H9 (cell line): Measurements from ENCODE around the gene DNAH5. TPM values are rescaled to one million over a fixed set of nuclear protein-coding genes. Genes with fewer than 3 reads are reported as not detected.

ENCODE experiments used
- DNase-seq: peaks from one replicate; pipeline ENCODE4 v3.0.0-alpha.2; 2017
- H2AFZ ChIP-seq: one replicate; pipeline ENCODE4 v1.6.1; 2013; ENCODE audit warnings: mild to moderate bottlenecking, low read length, control low read depth, moderate library complexity
- H2AK5ac ChIP-seq: 2 replicates; pipeline ENCODE4 v1.6.1; 2013; ENCODE audit warnings: low read length, control low read depth, mixed read lengths; ENCODE audit not compliant: insufficient read length
- H2BK120ac ChIP-seq: one replicate; pipeline ENCODE4 v1.6.1; 2013; ENCODE audit warnings: low read depth, mild to moderate bottlenecking, low read length, control low read depth, inconsistent platforms; ENCODE audit not compliant: poor library complexity, severe bottlenecking
- H2BK12ac ChIP-seq: 2 replicates; pipeline ENCODE4 v1.6.1; 2013; ENCODE audit warnings: low read length, control low read depth, mixed read lengths, low read depth; ENCODE audit not compliant: insufficient read length
- H2BK15ac ChIP-seq: 2 replicates; pipeline ENCODE4 v1.6.1; 2013; ENCODE audit warnings: low read depth, low read length, control low read depth
- H2BK20ac ChIP-seq: one replicate; pipeline ENCODE4 v1.6.1; 2013; ENCODE audit warnings: low read depth, mild to moderate bottlenecking, low read length, control low read depth, inconsistent platforms; ENCODE audit not compliant: poor library complexity, severe bottlenecking
- H2BK5ac ChIP-seq: 2 replicates; pipeline ENCODE4 v1.6.1; 2013; ENCODE audit warnings: low read length, control low read depth, mixed read lengths; ENCODE audit not compliant: insufficient read length
- H3K14ac ChIP-seq: 2 replicates; pipeline ENCODE4 v1.6.1; 2013; ENCODE audit warnings: low read length, control low read depth; ENCODE audit not compliant: insufficient read depth
- H3K18ac ChIP-seq: 2 replicates; pipeline ENCODE4 v1.6.1; 2013; ENCODE audit warnings: low read depth, mild to moderate bottlenecking, mixed read lengths, low read length, control low read depth; ENCODE audit not compliant: insufficient read length
- H3K23ac ChIP-seq: 2 replicates; pipeline ENCODE4 v1.6.1; 2013; ENCODE audit warnings: low read length, control low read depth, mixed read lengths, low read depth; ENCODE audit not compliant: insufficient read length
- H3K23me2 ChIP-seq: 2 replicates; pipeline ENCODE4 v1.6.1; 2013; ENCODE audit warnings: low read depth, mild to moderate bottlenecking, mixed read lengths, low read length, control low read depth; ENCODE audit not compliant: insufficient read length, poor library complexity, severe bottlenecking
- H3K27ac ChIP-seq: 2 replicates; pipeline ENCODE4 v1.5.1; 2013; ENCODE audit warnings: low read length, control low read depth, mixed read lengths, low read depth; ENCODE audit not compliant: insufficient read length
- H3K27me3 ChIP-seq: 2 replicates; pipeline ENCODE4 v1.6.1; 2013; ENCODE audit warnings: low read length, control low read depth, inconsistent platforms; ENCODE audit not compliant: insufficient read depth
- H3K4ac ChIP-seq: 2 replicates; pipeline ENCODE4 v1.6.1; 2013; ENCODE audit warnings: low read depth, mild to moderate bottlenecking, control low read depth, inconsistent platforms, low read length, moderate library complexity
- H3K4me1 ChIP-seq: 2 replicates; pipeline ENCODE4 v1.6.1; 2013; ENCODE audit warnings: low read length, control low read depth, inconsistent platforms; ENCODE audit not compliant: insufficient read depth
- H3K4me2 ChIP-seq: 2 replicates; pipeline ENCODE4 v1.6.1; 2013; ENCODE audit warnings: low read length, control low read depth, mixed read lengths; ENCODE audit not compliant: insufficient read length, insufficient read depth
- H3K56ac ChIP-seq: 2 replicates; pipeline ENCODE4 v1.6.1; 2013; ENCODE audit warnings: low read depth, mild to moderate bottlenecking, mixed read lengths, low read length, control low read depth; ENCODE audit not compliant: insufficient read length
- H3K79me1 ChIP-seq: 2 replicates; pipeline ENCODE4 v1.6.1; 2013; ENCODE audit warnings: low read depth, mild to moderate bottlenecking, moderate library complexity, low read length, control low read depth, inconsistent platforms; ENCODE audit not compliant: insufficient read depth, poor library complexity, severe bottlenecking
- H3K79me2 ChIP-seq: 2 replicates; pipeline ENCODE4 v1.6.1; 2013; ENCODE audit warnings: low read length, control low read depth, inconsistent platforms; ENCODE audit not compliant: insufficient read depth
- H3K9ac ChIP-seq: 2 replicates; pipeline ENCODE4 v1.6.1; 2013; ENCODE audit warnings: low read length, control low read depth, mixed read lengths; ENCODE audit not compliant: insufficient read length; ENCODE audit errors: extremely low read depth
- H3K9me3 ChIP-seq: one replicate; pipeline ENCODE4 v1.6.1; 2013; ENCODE audit warnings: low read depth, low read length, inconsistent platforms; ENCODE audit not compliant: control insufficient read depth
- H3T11ph ChIP-seq: one replicate; pipeline ENCODE4 v1.6.1; 2013; ENCODE audit warnings: mild to moderate bottlenecking, low read length, control low read depth, inconsistent platforms
- H4K20me1 ChIP-seq: one replicate; pipeline ENCODE4 v1.6.1; 2013; ENCODE audit not compliant: control insufficient read depth, insufficient read length, insufficient read depth
- H4K5ac ChIP-seq: 2 replicates; pipeline ENCODE4 v1.6.1; 2013; ENCODE audit warnings: low read depth, mild to moderate bottlenecking, mixed read lengths, low read length, control low read depth; ENCODE audit not compliant: insufficient read length
- H4K8ac ChIP-seq: replicated peaks from 2 replicates; pipeline ENCODE4 v1.6.1; 2013; ENCODE audit warnings: low read length, control low read depth, mixed read lengths, low read depth; ENCODE audit not compliant: insufficient read length
- H4K91ac ChIP-seq: 2 replicates; pipeline ENCODE4 v1.6.1; 2013; ENCODE audit warnings: low read depth, mild to moderate bottlenecking, moderate library complexity, mixed read lengths, low read length, control low read depth; ENCODE audit not compliant: insufficient read length
- H3K27ac Mint-ChIP-seq, 3 experiments: 2 replicates in 2 of 3; 3 replicates in 1 of 3; pipeline ENCODE4 v1.8.0; 2020 to 2021; ENCODE audit warnings: mixed read lengths in 3 of 3, mild to moderate bottlenecking in 1 of 3, moderate library complexity in 1 of 3
- H3K27me3 Mint-ChIP-seq: 2 replicates; pipeline ENCODE4 v1.8.0; 2021; ENCODE audit warnings: low read depth, mild to moderate bottlenecking, moderate library complexity, mixed read lengths
- H3K36me3 Mint-ChIP-seq, 3 experiments: 2 replicates in 2 of 3; 3 replicates in 1 of 3; pipeline ENCODE4 v1.8.0; 2020 to 2021; ENCODE audit warnings: low read depth in 3 of 3, mixed read lengths in 3 of 3; ENCODE audit not compliant: insufficient read depth in 1 of 3
- H3K4me1 Mint-ChIP-seq, 2 experiments: 2 replicates each; pipeline ENCODE4 v1.8.0; 2020; ENCODE audit warnings: mixed read lengths in 2 of 2
- H3K4me3 Mint-ChIP-seq, 2 experiments: 2 replicates in 1 of 2; 3 replicates in 1 of 2; pipeline ENCODE4 v1.8.0; 2020 to 2021; ENCODE audit warnings: mild to moderate bottlenecking in 2 of 2, mixed read lengths in 2 of 2, moderate library complexity in 1 of 2
- H3K9me3 Mint-ChIP-seq, 2 experiments: 2 replicates in 1 of 2; 3 replicates in 1 of 2; pipeline ENCODE4 v1.8.0; 2020; ENCODE audit warnings: mild to moderate bottlenecking in 2 of 2, mixed read lengths in 2 of 2, moderate library complexity in 1 of 2
- CTCF ChIP-seq: fragments of 200-600 bp; sonication (generic); conservative IDR thresholded peaks from 3 replicates; pipeline ENCODE4 v1.8.0; 2021; ENCODE audit warnings: antibody characterized with exemption, mild to moderate bottlenecking
- WGBS: extraction: QIAGEN DNeasy Blood & Tissue Kit; methylation state at CpG from one replicate; pipeline ENCODE4 v1.1.7; 2013; ENCODE audit warnings: missing lambda C conversion rate, low lambda C conversion rate, mixed read lengths; ENCODE audit not compliant: insufficient read length; ENCODE audit errors: extremely low coverage; 5-methylcytosine and 5-hydroxymethylcytosine counted together
- long read RNA-seq: library from polyadenylated mRNA; unstranded; transcript quantifications from one replicate; pipeline ENCODE4 v2.0.0, GENCODE V29; 2020
- total RNA-seq: library from RNA; stranded (reverse); gene quantifications from 2 replicates; pipeline ENCODE4 v1.2.1, GENCODE V29; 2021

The DNAH5 gene
- total RNA-seq, result 0.50 and 0.55 TPM in 2 replicates
- long read RNA-seq, partial matches to known transcripts, result 1 of 3 reads
- long read RNA-seq, other reads (novel, unspliced or antisense), result 2 of 3 reads

- H3K79me1 ChIP-seq, result no peaks in the 10 kb centered on the region
- no peak within 1 kb of the TSS for H3K27ac ChIP-seq
- no peak within 1 kb of the TSS for H2BK120ac ChIP-seq
- H3K4ac ChIP-seq, result no peak within 1 kb of the TSS
- Mint-ChIP-seq H3K27me3 (no peaks in the 10 kb centered on the region; the same call in none of the 2 replicates), H3K27ac (peak within 1 kb of the TSS in 1 of 3 experiments; percentile 23; a peak in 1 of 7 replicates), H3K36me3 (no peaks in the 10 kb centered on the region), H3K4me1 (peaks cover 39 to 42% of the 10 kb centered on the region in 2 experiments), H3K4me3 (no peak within 1 kb of the TSS), H3K9me3 (no peaks in the 10 kb centered on the region; a peak in 1 of 5 replicates)
- H2BK12ac ChIP-seq, result no peak within 1 kb of the TSS
- WGBS, result no CpG with 5 or more reads among the region's 4 CpGs
- H3K14ac ChIP-seq, result no peak within 1 kb of the TSS
- no peak within 1 kb of the TSS for H4K5ac ChIP-seq
- no peak within 1 kb of the TSS for H4K91ac ChIP-seq
- no peak for TF ChIP-seq CTCF
- H2BK20ac ChIP-seq, result no peak within 1 kb of the TSS
- peaks cover 8% of the 10 kb centered on the region; the same call in 1 of the 2 replicates for H3K4me1 ChIP-seq
- no peak within 1 kb of the TSS for H3K18ac ChIP-seq
- H3K27me3 ChIP-seq, result no peaks in the 10 kb centered on the region
- H3K4me2 ChIP-seq, result no peak within 1 kb of the TSS
- no peaks in the 10 kb centered on the region for H3K9me3 ChIP-seq
- no peak within 1 kb of the TSS for H2BK15ac ChIP-seq
- H2BK5ac ChIP-seq, result no peak within 1 kb of the TSS
- no peak within 1 kb of the TSS for H2AFZ ChIP-seq
- H3K23me2 ChIP-seq, result no peaks in the 10 kb centered on the region
- no peak within 1 kb of the TSS for H3K23ac ChIP-seq
- DNase-seq, result no peak
- no peak within 1 kb of the TSS for H3T11ph ChIP-seq
- H3K56ac ChIP-seq, result no peak within 1 kb of the TSS
- no peaks in the 10 kb centered on the region for H4K20me1 ChIP-seq
- H2AK5ac ChIP-seq, result no peak within 1 kb of the TSS
- H3K9ac ChIP-seq, result no peak within 1 kb of the TSS
- H4K8ac ChIP-seq, result no peak within 1 kb of the TSS
- H3K79me2 ChIP-seq, result no peaks in the 10 kb centered on the region
These were observed at the start of gene DNAH5 for GRCh38 chr5:13944560-13945199. DNAH5 (minus strand) TSS chr5:13944688; CDS start chr5:13944438, 250 bp downstream.
